ENCODE data around the gene VDAC1. TPM values are rescaled to one million over a fixed set of nuclear protein-coding genes. Genes with fewer than 3 reads are reported as not detected.

The VDAC1 gene
- total RNA-seq, 1 experiment from 2014 or later = 317 TPM

DNA sequence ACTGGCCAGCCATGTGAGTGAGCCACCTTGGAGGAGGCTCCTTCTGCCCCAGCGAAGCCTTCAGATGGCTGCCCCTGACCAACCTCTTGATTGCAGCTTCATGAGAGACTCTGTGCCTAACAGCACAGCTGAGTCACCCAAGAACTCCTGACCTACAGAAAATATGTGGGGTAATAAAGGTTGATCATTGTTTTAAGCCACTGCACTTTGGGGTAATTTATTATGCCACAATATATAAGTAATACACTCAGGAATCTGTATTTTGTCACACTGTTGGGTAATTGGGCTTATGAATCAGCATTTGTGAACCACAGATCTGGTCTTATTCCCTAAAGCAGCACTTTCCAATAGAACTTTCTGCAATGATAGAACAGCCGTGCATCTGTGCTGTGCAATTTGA is 24.4 kb upstream of the VDAC1 start:
- H3K4me3 ChIP-seq (ENCODE audit: low read depth, low read length) = no peak overlapping the region
- no peak for DNase-seq
- H3K27ac Mint-ChIP-seq (ENCODE audit: unreplicated experiment) = no peak overlapping the region
- H3K4me3 Mint-ChIP-seq (ENCODE audit: unreplicated experiment) = no peak overlapping the region
- ChIA-PET POLR2A (no interaction called here), CTCF (no interaction called here)
- H3K4me1 Mint-ChIP-seq (ENCODE audit: low read depth, unreplicated experiment) = peaks cover 6% of the 10 kb centered on the region
- H3K27me3 ChIP-seq (replicated peaks; ENCODE audit: control insufficient read depth, insufficient read depth, low read length) = no peaks in the 10 kb centered on the region
- no peaks in the 10 kb centered on the region for H3K9me3 ChIP-seq
- H3K9me3 Mint-ChIP-seq (ENCODE audit: unreplicated experiment) = no peaks in the 10 kb centered on the region
- H3K27me3 Mint-ChIP-seq (ENCODE audit: insufficient read depth, unreplicated experiment) = no peaks in the 10 kb centered on the region
- peaks cover 5% of the 10 kb centered on the region for H3K36me3 Mint-ChIP-seq (ENCODE audit: insufficient read depth, unreplicated experiment)
- intact Hi-C loops (cut with micrococcal nuclease; ENCODE audit: unreplicated experiment) = no loop called here
- TF ChIP-seq CTCF (IDR thresholded peaks at IDR 0.05; ENCODE audit: insufficient read depth in 1 of 2, low read depth in 1 of 2, low read length in 1 of 2, severe bottlenecking in 1 of 2, unreplicated experiment in 1 of 2) = no peak
- BruUV-seq (replicated peaks) = no TSS peak
- H3K36me3 ChIP-seq (ENCODE audit: control insufficient read depth, insufficient read depth, low read length) = no peaks in the 10 kb centered on the region
- peaks cover 7% of the 10 kb centered on the region; the same call in 1 of the 2 replicates for H3K4me1 ChIP-seq

GRCh38 chr5:134028496-134028895 is 23.7 kb upstream of the VDAC1 start:
- POLR2A ChIA-PET = no interaction called here
- BruUV-seq (replicated peaks) = no TSS peak
- Mint-ChIP-seq H3K36me3 (ENCODE audit: insufficient read depth, unreplicated experiment) (peaks cover 5% of the 10 kb centered on the region), H3K9me3 (ENCODE audit: unreplicated experiment) (no peaks in the 10 kb centered on the region), H3K27me3 (ENCODE audit: insufficient read depth, unreplicated experiment) (no peaks in the 10 kb centered on the region), H3K4me1 (ENCODE audit: low read depth, unreplicated experiment) (peaks cover 6% of the 10 kb centered on the region), H3K4me3 (ENCODE audit: unreplicated experiment) (no peak overlapping the region), H3K27ac (ENCODE audit: unreplicated experiment) (no peak overlapping the region)
- Histone ChIP-seq H3K9me3 (no peaks in the 10 kb centered on the region), H3K27me3 (replicated peaks; ENCODE audit: control insufficient read depth, insufficient read depth, low read length) (no peaks in the 10 kb centered on the region), H3K4me3 (ENCODE audit: low read depth, low read length) (no peak overlapping the region), H3K4me1 (peaks cover 7% of the 10 kb centered on the region; the same call in 1 of the 2 replicates), H3K36me3 (ENCODE audit: control insufficient read depth, insufficient read depth, low read length) (no peaks in the 10 kb centered on the region)
- DNase-seq = no peak
- CTCF ChIA-PET = no interaction called here
- TF ChIP-seq CTCF (IDR thresholded peaks at IDR 0.05; ENCODE audit: insufficient read depth in 1 of 2, low read depth in 1 of 2, low read length in 1 of 2, severe bottlenecking in 1 of 2, unreplicated experiment in 1 of 2) = no peak
- intact Hi-C loops (cut with micrococcal nuclease; ENCODE audit: unreplicated experiment) = no loop called here

- H3K4me1 Mint-ChIP-seq (ENCODE audit: low read depth, unreplicated experiment) = peaks cover 6% of the 10 kb centered on the region
- H3K4me3 Mint-ChIP-seq (ENCODE audit: unreplicated experiment) = no peak overlapping the region
- H3K27ac Mint-ChIP-seq (ENCODE audit: unreplicated experiment) = no peak overlapping the region
- no peaks in the 10 kb centered on the region for H3K36me3 ChIP-seq (ENCODE audit: control insufficient read depth, insufficient read depth, low read length)
- no peaks in the 10 kb centered on the region for H3K27me3 Mint-ChIP-seq (ENCODE audit: insufficient read depth, unreplicated experiment)
- DNase-seq = no peak
- TF ChIP-seq CTCF (IDR thresholded peaks at IDR 0.05; ENCODE audit: insufficient read depth in 1 of 2, low read depth in 1 of 2, low read length in 1 of 2, severe bottlenecking in 1 of 2, unreplicated experiment in 1 of 2) = no peak
- H3K9me3 ChIP-seq = no peaks in the 10 kb centered on the region
- H3K9me3 Mint-ChIP-seq (ENCODE audit: unreplicated experiment) = no peaks in the 10 kb centered on the region
- no peak overlapping the region for H3K4me3 ChIP-seq (ENCODE audit: low read depth, low read length)
- ChIA-PET CTCF (interaction anchor here (0.7 to 3.6 kb wide), 4 partner anchors 11 to 498 kb away, joined by 3 to 62 read pairs (median 6); no protein-coding TSS in a partner anchor), POLR2A (no interaction called here)
- intact Hi-C loops (cut with micrococcal nuclease; ENCODE audit: unreplicated experiment) = no loop called here
- H3K36me3 Mint-ChIP-seq (ENCODE audit: insufficient read depth, unreplicated experiment) = peaks cover 5% of the 10 kb centered on the region
- H3K27me3 ChIP-seq (replicated peaks; ENCODE audit: control insufficient read depth, insufficient read depth, low read length) = no peaks in the 10 kb centered on the region
- BruUV-seq (replicated peaks) = no TSS peak
- H3K4me1 ChIP-seq = peaks cover 7% of the 10 kb centered on the region; the same call in 1 of the 2 replicates
Measured at GRCh38 chr5:134027288-134027615, 22.5 kb upstream of the VDAC1 start.

Data from Caco-2 (cell line).